Tongue (tissue), 2 donors: ENCODE results near the gene KLHL3. TPM values are rescaled to one million over a fixed set of nuclear protein-coding genes. Genes with fewer than 3 reads are reported as not detected.

Experiments
- DNase-seq: peaks from one replicate; pipeline ENCODE4 v3.0.0-alpha.2; 2015
- total RNA-seq: library from RNA; depleted of rRNA; stranded (reverse); fragments of >200 nt; gene quantifications from one replicate; pipeline ENCODE4 v1.2.3, GENCODE V29; 2014

KLHL3 gene
- total RNA-seq, 1 donor from 2014 or later: 15.5 TPM

DNA sequence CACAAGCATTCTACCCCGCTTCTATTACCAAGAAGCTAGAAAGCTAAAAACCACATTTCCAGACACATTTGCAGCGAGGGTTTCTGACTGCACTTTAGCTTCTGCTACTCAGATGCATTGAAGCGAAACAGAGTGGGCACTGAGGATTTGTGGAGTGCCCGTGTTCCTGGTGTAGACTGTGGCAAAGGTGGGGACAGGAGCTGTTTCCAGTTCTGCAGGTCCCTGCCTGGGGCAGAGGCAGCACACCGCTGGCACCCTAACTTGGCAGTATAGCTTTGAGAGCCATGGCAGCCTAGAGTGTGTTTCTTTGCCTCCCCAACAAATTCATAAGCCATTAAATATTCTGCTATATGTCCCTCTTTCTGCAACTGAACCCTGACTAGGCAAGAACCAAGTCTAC, 128.1 kb downstream of the KLHL3 start:
- no peak for DNase-seq

DNA sequence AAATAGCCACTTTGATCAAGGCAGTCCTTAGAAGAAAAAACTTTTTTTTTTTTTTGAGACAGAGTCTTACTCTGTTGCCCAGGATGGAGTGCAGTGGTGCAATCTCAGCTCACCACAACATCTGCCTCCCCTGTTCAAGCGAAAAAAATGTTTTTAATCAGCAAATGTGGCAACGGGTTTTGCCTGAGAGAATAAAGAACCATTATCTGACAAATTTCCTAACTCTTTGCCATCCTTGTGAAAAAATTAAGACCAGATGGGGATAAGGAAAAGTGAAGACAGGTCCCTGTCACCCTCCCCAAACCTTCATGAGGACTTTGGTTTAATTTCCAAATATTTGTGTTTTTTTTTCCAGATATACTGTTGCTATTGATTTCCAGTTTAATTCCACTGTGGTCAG, 129.5 kb downstream of the KLHL3 start:
- no peak for DNase-seq

DNA sequence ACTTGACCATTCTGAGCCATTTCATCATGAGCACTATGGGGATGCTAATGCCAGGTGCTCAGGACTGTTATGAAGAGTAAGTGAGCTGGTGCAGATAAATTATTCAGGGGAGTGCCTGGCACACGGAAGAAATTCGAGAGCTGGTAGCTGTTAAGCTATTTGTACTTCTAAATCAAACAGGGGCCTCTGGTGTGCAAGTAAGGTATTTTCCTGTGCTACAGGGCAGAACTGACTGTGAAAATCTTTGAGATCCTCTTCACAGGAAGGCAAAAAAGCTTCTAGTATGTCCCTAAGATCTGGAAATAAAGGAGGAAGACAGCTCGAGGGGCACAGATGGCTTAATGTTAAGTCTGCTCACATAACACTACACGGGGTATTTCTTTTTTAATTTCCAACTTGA, 130.5 kb downstream of the KLHL3 start:
- DNase-seq: no peak

DNA sequence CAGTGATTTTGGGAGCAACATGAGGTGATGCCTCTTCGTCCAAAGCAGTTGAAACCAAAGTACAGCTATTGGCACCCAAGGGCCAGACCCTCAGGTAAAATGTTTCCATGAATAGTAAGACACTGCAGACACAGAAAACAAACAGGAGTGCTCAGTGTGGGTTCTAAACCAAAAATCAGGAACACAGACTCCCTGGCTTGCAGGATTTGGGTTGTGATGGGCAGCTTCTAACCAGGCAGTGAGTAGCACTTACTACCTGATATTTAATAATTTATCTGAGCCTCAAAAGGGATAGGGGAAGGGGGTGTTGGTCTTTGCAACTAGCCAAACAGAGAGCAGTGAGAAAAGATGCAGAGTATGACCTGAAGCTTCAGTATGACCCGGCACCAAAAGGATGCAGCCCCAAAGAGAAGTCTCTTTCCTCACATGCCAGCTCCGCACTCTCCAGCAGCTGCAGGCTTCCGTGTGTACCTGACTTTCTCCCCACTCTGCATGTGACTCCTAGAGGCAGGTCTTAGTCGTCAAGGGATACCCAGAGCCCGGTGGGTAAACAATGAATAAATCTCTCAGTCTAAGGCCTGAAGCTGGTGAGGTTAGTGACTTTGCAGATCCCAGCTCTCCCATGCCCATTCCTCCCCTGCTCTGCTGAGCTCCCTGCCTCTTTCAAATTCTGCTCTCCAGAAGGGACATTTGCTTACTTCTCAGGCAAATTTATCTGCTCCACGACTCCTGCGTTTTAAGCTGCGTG, 131.4 kb downstream of the KLHL3 start:
- peak; percentile 12 for DNase-seq

DNA sequence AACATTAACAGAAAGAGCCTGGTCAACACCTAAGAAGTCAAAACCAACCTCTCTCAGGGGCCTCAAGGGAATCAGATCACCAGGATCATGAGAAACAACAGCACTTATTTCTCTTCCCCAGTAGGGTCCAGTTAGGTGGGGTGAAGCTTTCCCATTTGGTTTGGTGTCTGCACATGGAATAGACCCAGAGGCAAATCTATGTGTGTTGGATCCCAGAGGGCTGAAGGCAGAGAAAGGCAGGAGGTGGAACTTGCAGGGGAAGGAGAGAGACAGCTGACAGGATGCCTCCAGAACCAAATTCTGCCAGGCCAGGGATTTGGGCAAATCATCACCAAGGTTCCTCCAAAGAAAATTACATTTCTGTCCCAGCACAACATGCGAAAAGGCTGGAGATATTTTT, 132.0 kb downstream of the KLHL3 start:
- DNase-seq: no peak

DNA sequence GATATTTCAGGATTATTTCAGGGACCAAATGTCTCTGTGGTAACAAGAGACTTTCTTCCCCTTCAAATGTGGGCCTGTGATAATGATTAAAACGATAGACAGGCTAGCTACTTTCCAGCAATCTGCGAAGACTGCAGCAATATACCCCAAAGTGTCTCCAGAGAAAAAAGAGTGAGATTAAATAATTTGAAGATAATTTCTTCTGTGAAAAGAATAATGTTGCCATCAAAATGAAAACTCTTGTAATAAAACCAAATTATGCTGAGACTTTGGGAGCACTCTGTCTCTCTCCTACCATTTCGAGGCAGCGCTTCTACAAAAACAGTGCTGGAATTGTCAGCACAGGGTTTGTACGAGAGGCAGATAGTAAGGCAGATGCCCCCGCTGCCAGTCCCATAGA, 132.5 kb downstream of the KLHL3 start:
- no peak for DNase-seq

DNA sequence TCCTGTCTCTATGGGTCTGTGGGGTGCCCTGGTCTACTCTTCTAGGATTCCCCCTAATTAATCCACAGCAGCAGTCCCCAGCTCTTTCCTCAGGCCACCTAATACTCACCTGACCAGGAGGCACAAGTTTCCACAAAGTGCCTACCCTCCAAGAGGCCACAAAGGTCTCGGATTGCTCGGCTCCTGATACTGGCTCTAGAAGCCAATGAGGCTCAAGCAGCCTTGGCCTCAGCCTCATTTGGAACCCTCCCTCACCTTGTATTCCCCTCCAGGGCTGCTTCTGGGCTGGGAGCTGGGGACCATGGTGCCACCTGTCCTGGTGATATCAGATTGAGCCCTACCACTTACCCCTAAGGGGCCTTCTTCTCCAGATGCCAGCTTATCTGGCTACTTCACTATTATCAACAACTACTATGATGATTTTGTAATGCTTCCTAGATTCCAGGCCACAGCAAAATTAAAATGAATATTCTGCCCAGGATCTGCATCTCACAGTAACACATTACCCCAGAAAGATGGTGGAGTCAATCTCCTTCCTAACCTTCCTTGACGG, 133.1 kb downstream of the KLHL3 start:
- no peak for DNase-seq

DNA sequence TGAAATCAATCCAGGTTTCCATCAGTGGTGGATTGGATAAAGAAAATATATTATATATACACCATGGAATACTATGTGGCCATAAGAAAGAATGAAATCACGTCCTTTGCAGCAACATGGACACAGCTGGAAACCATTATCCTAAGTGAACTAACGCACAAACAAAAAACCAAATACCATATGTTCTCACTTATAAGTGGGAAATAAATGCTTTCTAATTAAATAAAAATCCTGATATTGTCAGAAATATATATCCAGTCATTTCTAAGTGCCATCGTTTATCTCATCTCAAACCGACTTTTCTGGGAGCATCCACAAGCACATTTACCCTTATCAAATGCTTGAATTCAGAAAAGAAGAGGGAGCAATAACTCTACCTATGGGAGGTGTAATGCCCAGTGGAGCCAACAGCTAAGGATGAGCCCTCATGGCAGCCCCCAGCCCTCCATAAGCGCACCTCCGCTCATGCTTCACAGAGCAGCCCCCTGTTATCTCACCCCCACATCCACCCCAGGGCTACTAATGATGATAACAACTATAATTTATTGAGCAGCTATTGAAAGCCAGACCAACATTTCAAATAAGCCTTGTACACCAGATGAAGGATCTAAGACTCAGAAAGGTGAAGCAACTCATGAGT, 135.0 kb downstream of the KLHL3 start:
- DNase-seq: no peak

DNA sequence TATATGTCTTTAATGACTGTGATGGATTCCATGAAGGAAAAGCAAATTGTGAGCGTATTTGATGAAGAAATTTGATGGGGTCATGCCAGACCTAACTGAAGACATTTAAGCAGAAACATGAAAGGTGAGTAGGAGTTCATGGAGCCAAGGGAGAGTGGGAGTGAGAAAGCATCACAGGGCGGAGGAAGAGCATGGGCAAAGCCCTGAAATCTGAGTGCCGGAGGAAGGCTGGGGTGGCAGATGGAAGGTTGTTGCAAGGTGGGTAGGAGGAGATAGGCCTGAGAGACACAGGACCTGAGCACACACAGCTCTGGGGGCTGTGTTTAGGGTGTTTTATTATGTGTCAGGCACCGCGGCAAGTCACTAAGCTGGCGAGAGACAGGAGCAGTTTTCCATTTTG, 136.4 kb downstream of the KLHL3 start:
- no peak for DNase-seq

DNA sequence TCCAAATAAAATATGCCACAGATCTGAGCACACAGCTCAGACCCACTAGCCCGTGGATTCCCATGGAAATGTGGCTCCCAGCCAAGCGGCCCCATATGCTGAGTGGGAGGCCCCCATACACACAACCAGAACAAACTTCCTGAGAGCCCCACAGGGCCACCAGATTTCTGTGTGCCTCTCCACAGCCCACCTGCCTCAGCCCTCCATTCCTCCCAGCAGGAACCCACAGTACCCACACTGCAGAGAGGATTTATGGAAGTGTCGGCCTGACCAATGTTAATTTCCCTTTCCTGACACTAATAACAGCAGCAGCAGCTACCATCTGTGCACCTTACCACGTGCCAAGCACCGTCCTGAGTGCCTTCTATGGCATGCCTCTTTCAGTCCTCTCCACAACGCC, 137.5 kb downstream of the KLHL3 start:
- DNase-seq: no peak

DNA sequence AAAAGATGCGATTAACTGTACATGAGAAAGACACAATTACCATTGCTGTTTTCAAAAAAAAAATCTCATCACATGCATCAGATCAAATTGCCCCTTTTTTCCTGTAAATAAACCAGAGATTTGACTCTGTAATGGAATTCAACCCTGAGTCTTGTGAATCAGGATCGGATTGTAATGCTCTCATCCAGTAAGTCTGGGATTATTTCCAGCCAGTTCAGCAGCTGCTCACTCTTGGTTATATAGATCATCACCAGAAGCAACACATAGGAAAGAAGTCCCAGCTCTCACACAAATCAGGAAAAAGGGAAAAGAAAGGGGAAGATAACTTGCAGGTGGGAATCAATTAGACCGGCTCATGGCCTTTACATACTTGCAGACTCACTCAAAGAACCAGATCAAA, 138.9 kb downstream of the KLHL3 start:
- DNase-seq: peak; percentile 51

DNA sequence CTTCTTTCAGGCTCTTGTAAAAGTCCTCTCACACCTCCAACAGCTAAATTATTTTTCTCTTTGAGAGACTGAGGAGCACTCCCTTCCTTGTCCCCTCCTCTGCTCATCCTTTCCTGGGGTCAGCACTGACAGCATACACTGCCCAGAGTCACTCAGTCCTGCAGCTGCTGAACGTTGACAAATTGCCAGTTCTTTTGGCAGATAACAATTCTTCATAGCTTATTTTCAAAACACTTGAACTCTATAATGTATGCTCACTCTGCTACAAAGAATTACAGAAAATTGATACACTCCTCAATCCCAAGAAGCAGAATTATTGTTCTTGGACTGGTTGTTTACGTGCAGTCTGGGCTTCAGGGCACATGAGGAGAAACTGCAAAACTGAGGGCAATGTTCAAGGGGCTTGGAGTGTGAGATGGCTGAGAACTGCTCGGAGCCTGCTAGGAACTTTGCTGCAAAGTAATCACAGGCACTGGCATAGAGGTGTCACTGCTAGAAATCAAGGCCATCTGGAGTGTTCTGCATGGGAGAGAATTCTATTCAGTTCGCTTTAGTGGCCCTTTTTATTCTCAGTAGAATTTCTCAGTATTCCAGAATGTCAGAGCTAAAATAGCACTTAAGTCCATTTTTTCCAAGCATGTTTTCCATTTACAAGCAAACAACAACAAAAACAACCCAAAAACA, 140.4 kb downstream of the KLHL3 start:
- peak; percentile 40 for DNase-seq

DNA sequence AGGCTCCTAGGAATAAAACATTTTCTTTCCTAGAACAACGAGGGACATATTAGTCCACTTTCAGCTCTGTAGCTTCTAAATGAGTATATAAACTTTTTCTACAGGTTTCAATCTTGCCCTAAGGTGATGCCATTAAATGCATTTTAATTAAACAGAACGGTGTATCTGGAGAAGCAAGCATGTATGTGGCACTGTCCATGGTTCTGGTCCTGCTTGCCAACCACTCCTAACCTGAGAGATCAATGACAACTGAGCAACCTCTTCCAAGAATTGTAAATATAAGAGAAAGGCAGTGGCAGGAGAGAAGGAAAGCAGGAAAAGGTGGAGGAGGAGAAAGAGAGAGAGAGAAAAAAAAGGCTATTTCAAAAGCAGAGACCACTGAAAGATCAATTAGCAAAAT, 141.2 kb downstream of the KLHL3 start:
- peak; percentile 21 for DNase-seq

DNA sequence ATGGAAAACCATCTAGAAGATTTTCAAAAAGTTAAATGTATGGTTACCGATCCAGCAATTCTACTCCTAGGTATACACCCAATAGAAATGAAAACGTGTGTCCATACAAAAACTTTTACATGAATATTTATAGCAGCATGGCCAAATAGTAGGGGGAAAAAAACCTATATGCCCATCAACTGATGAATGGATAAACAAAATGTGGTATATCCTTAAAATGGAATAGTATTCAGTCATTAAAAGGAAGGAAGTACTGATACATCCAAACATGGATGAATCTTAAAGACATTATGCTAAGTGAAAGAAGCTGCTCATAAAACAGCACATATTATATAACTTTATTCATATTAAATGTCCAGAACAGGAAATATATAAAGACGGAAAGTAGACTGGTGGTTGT, 143.6 kb downstream of the KLHL3 start:
- no peak for DNase-seq

DNA sequence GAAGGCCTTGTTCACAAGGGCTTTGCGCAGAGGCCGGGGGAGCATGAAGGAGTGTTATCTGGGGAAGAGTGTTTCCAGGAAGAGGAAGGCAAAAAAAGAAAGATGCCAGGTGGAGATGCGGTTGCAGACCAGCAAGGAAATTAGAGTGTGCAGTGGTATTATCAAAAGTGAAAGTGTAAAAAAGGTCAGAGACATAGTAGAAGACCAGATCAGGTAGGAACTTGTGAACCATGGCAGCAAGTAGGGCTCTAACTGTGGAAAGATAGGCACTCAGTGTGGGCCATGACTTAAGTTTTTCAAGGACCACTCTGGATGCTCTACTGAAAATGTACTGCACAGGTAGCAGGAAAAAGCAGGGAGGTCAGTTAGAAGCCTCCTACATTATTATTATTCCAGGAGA, 146.7 kb downstream of the KLHL3 start:
- DNase-seq: no peak

DNA sequence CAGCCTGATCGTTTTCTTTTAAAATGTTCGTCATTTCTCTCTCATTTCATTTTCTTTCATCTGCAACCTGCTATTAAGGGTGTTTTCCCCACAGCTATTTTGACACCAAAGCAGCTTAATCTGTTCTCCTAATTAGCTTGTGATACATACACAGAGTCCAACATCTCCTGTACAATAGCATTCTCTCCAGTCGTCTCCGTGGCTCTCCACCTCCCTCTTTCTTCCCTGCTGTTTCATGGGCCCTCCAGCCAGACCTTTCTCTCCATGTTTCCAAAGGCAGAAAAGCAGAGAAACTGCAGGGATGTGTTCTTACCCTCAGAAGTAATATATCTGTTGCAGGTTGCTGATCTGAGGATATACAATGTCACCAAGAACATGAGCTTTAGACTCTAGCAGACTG, 148.0 kb downstream of the KLHL3 start:
- no peak for DNase-seq

DNA sequence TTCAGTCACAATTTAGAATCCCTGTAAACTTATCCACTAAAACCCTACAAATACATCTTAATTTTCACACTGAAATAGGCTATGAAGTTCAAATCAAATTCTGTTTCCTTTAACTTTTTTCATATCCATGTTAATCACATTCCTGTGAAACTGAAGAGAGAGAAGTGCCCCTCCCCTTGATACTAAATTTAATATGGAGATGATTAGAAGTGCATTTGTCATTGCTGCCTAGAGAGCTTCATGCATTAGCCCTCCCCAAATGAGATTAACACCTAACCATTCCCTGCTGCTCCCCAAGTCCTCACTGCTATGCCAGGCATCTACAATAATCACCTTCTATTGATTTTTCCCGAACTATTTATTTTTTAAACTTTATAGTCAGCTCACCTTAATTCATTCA, 151.6 kb downstream of the KLHL3 start:
- DNase-seq: no peak

DNA sequence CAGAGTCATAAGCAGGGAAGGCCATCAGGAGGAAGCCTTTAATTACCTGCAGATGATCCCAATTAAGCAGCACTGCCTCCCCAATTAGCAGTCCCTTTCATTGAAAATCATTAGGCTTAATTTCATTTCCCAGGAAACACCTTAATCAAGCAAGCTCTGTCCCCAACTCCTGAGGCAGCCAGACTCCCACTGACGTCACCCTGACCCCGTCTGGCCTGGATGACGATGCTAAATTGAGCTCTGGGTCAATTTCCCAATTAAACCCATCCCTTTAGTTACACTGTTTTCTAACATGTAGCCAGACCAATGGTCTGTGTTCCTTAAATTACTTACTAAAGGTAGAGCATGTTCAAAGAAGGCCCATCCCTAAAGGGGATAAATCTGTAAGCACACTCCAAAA, 152.8 kb downstream of the KLHL3 start:
- DNase-seq: no peak

DNA sequence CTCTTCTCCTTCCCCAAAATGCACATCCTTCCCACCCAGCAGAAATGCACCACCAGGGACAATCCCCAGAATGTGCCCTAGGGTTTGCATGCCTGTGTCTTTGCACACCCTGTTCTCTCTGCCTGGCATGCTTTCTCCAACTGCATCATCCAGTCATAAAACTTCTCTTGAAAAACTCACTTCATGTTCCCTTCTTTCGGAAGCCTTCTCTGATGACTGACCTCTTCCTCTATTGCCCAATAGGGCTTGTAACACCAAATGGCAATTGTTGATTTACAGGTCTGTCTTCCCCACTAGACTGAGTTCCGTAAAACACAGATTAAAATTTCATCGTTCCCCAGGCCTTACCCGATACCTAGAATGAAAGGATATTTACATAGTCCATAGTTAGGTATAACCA, 153.7 kb downstream of the KLHL3 start:
- no peak for DNase-seq

DNA sequence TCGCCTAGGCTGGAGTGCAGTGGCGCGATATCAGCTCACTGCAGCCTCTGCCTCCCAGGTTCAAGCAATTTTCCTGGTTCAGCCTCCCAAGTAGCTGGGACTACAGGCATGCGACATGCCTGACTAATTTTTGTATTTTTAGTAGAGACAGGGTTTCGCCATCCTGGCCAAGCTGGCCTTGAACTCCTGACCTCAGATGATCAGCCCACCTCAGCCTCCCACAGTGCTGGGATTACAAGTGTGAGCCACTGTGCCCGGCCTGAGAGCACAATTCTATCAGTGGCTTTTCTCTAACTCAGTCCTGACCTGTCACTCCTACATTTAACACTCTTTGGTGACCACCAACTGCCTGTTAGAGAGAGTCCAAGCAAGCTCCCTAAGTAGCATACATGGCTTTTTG, 154.1 kb downstream of the KLHL3 start:
- DNase-seq: no peak

DNA sequence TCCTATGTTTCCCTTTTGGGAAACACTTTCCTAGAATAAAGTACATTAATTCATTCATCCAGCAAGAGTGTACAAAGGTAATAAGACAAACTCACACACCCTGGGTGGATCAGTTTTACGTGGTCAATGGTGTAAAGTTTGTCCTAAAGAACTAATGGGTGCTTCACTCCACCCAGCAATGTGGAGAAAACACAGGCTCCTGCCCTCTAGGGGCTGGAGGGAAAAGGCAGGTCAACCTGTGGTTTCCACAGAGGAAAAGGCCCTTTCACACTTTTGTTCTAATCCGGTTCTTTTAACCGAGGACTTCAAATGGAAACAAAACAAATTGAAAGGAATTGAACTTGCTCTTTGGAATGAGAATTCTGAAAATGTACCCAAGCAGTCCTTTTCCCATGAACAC, 155.9 kb downstream of the KLHL3 start:
- DNase-seq: no peak

DNA sequence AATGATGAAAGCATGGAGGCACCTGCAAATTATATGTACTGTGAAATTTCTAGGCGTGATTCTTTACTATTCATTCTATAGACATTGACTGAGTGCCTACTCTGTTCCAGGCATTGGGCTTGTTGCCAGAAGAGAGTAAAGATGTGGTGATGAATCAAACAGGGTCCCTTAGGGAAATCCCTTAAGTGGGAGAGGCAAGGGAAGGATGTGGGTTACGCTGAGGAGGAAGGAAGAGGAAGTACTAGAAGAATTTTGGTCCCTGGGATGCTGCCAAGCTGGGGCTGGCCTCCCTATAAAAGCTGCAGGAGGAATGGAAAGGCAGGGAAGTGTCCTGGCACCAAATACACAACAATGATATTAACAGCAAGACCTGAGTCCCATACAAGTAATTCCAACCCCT, 160.0 kb downstream of the KLHL3 start:
- DNase-seq: no peak

DNA sequence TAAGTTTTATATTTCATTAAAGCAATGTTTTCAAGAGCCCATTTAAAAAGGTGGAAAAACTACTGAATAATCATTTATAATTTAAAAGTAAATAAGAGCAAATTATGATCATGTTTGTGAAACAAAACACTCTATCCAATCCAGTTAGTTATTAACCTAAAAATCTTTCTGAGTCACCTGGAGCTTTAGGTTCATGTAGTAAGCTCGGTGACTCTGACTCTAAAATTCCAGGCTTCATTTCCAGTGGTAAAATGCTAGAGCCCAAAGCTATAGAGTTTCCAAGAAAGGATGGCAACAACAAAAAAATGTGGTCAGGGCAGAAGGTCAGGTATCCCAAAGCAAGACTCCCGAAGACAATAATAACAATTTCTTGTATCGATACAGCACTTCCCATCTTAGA, 160.7 kb downstream of the KLHL3 start:
- DNase-seq: no peak

DNA sequence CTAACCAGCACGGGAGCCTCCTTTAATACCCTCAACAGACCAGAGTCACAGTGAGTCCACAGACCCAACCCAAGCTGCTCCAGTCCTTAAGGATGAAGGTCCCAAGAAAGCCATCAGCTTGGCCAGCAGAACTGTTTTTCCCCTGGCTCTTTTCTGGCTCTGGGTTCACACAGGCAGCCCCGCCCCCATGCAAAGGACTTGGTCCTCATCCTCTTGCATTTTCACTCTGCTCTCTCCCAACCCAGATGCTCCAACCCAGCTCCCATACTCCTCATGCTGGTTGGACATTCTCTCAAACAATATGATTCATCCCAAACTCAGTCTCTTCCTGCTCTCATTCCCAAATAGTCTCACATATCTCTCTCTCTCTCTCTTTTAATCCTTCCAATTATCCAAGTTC, 162.5 kb downstream of the KLHL3 start:
- no peak for DNase-seq
